SW 1271 (cell line): Measurements from ENCODE around the gene PCGF5.
"Not testable (repeated sequence)": the region's sequence is repeated elsewhere in the genome, so short reads cannot be mapped to it uniquely, and the experiment has no call there.

ENCODE experiments used
- DNase-seq, 2 experiments: peaks; one replicate each; lab custom pipeline; 2025; lab: John Stamatoyannopoulos, UW

Gene PCGF5

DNA sequence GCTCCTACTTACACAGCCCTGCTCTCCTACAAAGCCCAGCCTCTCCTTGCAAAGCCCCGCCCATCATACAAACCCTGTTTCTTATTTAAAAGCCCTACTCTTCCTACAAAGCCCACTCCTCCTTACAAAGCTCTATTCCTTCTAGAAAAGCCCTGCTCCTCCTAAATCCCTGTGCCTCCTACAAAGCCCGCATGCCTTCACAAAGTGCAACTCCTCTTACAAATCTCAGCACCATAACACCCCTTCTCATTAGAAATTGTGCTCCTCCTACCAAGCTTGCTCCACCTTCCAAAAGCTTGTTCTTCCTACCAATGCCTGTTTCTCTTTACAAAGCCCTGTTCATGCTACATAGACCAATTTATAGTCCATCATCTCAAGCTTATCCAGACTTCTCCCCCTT lies 66.1 kb downstream of the PCGF5 start:
- DNase-seq: no peak

DNA sequence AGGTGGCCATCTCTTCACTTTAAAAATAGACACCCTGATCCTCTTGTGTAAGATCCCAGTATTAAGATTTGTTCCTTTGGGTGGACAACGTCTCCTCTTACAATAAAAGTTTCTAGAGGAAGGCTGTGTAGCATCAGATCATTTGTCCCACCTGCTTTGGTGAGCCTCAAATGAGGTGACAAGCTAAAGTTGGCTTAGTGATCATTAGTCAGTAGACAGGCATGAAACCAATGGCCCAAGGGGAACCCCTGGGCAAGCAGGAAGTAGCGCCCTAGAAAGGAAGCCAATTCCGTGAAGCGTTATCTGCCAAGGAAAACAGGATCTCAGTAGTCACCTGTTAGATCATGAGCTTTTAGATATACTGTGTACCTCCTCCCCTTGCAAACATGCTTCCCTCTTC lies 66.8 kb downstream of the PCGF5 start:
- DNase-seq: no peak

DNA sequence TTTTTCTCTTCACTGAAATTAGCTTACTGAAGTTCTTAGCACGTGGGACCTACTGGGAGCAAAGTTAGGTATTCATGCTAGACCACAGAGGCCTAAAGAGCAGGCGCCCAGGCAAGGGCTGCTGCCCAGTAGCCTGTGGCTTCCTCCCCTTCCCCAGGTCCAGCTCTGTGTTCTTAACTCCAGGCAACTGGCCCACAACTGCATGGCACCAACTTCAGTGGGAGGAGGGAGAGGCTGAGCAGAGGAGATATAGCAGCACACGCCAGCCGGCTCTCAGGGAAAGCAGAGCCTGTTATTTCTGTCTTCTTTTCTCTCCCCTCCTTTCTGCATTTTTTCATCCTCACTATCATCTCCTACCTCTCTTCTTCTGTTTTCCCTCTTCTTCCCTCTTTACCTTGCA lies 67.4 kb downstream of the PCGF5 start:
- DNase-seq: no peak

DNA sequence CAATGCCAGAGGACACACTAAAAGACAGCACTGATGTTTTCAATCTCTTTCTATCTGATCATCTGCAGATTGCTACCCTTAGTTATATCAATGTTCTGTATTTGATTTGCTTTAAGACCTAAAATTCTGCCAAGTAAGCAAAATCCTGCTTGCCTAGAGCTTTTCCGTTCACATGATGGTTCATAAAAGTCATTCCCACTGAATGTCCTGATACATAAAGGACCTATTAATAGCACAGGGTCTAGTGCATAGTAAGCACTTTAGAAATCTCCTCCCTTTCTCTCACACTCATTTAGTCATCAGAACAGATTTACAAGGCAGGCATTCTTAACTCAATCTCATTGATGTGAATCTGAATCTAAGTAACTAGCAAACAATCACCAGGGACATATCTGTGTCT lies 68.8 kb downstream of the PCGF5 start:
- DNase-seq: no peak

DNA sequence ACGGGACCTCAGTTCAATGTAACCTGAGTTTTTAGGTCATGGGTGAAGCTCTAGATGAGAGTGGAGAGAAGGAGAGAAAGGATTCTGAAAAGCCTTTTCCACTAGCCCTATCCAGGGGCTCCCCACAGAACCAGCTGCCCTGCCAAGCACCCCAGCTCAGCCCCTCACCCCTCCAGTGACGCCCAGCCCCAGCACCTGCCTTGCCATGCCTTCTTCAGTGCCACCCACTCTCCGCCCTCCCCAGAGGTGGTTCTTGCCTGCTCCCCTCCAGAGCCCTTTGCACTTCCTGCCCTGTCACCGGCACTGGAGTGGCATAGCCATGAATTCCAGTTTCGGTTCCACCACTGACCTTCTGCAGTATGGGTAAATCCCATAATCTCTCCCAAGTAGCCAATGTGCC lies 70.1 kb downstream of the PCGF5 start:
- DNase-seq: no peak

DNA sequence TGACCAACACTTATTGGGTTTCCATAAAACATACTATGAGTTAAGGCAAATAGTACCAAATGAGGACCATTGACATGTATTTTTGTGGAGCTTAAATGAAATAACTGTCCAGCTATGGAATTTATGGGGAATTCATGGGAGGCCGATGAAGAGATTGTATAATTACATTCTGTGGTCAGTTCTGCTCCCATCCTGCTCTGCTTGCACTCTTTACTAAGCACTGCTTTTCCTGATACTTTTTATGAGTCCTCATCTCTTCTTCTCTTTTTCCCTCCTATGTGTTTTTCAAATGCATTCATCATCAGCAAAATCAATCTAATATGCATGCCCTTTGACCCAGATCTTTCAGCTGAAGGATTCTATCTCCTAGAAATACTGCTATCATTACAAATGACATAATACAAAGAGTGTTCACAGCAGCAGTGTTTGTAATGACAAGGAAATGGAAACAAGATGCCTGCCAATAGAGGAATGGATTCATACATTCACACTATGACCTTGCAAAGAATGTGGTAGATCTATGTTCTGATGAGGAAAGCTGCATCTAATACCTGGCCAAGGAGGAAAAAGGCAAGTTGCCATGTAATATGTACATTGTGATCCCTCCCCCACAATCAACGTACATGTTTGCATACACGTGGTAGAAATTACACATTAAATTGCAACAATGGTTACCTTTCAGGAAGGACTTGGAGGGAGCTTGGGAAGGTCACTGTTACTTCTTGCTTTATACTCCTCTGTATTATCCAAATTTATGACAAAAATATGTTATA lies 73.9 kb downstream of the PCGF5 start:
- no peak for DNase-seq

DNA sequence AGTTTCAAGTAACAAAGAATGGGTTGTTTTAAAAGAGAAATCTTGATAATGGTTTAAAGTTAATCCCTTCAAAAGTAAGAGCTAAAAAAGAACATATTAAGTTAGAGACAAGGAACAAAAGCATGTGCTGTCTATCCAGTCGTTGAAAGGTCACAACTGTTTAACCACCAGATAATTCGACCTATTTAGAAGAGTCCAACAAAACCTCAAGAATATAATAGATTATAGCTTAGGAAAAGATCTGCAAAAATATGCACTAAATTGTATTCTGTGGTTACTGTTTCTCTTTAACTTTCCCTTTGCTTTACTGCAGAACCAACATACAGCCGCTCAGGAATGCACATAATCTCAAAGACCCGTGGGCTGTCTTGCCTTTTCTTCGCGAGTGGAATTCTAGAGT lies 74.9 kb downstream of the PCGF5 start:
- no peak for DNase-seq

DNA sequence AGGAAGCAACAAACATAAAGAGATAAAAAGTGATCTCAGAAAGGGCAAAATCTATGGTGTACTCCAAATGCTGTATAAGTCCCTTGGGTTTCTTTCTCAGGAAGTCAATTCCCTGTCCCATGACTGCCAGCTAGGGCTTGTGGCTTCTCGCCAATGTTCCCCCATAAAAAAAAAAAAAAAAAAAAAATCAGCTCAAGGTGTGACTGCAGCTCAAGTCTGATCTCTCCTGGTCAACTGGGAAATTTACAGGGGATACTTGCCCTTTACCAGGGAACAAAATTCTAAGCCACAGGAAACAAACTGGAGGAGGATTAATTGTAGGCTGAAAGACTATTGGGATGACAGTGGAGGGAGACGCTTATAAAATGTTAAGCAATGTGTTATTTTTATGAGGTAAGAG lies 76.0 kb downstream of the PCGF5 start:
- peak in 1 of 2 experiments; percentile 33 for DNase-seq

DNA sequence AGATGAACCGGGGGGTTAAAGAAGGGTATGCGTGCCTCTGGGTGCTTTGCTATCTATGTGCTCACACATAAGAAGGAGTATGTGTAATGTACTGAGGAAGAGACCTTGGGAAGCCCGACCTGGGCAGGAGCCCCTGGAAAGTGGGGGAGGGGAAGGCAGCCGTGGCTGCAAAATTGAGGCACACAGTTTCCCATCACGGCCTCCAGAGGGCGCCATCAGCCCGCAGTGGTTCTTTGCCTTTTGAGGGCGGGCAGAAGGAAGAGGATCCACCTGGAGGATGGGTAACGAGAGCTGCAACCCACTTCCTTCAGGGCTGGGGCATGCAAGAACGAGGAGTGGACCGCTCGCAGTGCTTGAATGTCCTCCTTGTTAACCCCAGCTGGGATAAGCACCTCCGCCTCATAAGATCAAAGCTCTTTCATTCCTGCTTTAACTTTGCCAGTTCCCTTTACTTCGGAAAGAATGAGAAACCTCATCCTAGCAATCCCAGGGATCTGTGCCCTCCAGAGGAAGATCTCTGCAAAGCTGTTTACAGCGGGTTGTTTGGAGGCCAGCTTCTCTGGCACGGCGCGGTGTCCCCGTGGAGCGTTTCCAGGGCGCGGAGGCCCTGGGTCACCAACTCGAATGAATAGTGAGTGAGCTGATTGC lies 77.9 kb downstream of the PCGF5 start:
- DNase-seq: peak; percentile 8 to 55

DNA sequence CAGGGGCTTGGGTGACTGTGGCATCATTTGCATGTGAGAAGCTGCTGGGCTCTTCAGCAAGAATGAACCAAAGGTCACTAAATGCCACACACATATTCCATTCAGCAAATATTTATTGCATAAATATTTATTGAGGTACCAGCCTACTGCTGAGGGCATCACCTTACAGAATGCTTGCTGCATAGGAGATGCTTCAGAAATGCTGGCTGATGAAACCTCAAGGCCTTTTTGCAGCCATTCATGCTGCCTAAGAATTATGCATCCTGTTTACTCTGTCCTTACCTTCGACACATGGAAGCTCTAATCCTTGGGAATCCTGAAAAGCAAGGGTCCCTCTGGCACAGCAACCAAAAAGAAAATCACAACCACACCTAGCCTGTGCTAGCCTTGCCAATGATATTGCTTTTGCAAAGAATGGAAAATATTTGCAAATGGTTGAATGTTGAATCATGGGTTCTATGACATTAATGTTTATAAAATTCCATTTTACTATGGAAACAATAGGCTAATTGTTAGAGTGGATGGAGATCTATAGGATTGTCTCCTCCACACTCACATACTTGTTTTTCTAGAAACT lies 79.6 kb downstream of the PCGF5 start:
- DNase-seq: no peak

DNA sequence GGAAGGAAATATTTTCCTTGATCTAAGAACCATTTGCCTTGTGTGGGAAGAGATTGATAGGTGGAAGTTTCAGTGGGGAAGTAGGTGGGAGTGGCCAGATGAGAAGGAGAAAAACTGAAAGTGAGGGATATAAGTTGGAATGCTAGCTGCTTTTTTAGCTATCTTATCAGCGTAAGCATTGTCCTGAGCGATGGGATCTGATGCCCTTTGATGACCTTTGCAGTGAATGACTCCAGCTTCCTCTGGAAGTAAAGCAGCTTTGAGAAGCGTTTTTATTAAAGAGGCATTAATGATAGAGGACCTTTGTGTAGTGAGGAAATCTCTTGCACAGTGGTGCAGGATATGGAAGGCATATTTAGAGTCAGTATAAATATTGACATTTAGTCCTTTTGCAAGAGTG lies 82.5 kb downstream of the PCGF5 start:
- DNase-seq: not testable (repeated sequence)

DNA sequence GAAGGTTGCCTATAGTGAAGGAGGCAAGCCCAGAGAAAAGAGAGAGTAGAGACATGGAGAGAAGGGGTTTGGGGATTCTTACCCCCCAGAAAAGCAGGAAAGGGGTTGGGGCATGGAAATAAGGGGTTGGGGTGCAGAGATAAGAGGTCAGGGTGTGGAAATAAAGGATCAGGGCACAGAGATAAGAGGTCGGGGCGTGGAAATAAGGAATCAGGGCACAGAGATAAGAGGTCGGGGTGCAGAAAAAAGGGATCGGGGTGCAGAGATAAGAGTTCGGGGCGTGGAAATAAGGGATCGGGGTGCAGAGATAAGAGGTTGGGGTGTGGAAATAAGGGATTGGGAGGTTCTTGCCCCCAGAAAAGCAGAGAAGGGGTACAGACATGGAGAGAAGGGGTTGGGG lies 85.5 kb downstream of the PCGF5 start:
- DNase-seq: not testable (repeated sequence)

DNA sequence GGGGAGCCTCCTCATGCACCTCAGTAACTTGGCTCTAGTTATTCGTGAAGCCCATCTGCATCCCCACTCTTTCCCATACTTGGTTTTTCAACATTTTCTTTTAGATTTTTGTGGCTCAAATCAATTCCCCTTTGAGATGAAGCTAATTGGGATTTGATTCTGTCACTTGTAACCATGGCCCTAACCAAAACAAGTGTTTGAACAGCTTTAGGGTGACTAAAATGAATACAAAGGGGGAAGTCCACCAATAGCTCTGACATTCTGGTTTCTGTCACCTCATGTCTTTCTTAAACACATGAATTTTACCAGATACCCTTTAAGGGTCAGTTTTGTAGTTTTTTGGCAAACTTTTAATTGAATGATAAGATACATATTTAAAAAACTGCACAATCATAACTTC lies 87.0 kb downstream of the PCGF5 start:
- no peak for DNase-seq

DNA sequence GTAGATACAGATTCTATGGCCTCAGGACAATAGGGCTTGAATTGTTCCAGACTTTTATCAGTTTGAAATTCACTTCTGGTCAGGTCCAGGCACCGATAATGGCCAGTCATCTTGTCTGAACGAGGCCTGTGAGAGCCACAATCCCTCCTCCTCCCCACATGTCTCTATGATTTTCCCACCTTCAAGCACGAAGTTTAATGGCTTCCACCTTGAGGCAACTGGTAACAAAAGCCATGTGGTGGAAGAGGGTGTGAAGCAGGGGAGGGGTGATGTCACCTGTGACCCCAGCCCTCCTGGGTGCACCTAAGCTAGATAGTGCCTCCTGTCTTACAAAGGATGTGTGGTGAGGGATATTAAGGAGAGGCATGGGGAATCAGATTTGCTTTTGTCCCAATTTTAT lies 89.2 kb downstream of the PCGF5 start:
- no peak for DNase-seq

DNA sequence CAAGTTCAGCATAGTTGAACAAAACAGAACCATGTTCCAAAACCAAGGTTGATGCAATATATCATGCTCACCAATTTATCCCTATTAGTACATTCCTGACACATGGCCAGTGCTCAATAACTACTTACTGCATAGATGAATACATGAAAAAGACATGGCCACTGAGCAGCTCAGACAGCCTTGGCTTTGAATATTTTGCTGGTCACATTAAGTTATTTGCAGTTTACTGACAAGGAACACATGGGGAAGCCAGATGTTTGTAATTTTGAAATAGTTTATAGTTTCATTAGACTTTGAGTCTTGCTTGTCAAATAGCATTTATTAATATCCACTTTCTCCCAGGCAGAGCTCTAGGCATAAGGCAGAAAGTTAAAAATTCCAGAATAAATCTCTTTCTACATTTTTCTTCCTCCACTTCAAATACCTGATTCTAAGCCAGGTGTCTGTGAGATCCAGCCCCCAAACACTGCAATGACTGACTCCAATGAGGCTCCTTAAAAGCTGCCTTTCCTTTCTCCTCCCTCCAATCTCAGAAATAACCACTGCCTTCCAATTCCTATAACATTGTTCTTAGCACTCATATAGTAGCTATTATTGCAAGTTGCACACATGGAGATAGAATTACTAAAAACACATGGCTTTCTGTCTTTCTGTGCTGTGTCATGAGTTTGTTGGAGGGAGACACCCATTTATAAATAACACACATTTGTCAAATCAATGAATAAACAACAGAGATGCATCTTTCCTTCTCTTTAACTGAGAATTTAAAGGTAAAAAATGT lies 91.3 kb downstream of the PCGF5 start:
- DNase-seq: no peak

DNA sequence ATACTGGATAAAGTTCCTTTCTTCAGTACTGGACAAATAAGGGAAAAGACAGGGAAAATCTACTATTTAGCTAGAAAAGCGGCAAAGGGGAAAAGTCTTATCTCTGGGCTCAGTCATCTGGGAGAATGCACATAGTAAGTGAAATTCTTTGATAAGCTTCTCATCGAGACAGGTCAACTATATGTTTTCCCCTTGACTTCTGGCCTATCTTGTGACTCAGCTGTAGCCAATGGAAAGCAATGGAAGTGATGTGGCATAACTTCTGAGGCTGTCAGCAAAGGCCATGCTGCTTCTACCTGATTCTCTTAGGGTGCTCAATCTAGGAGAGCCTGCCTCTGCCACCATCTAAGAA lies 91.9 kb downstream of the PCGF5 start:
- no peak for DNase-seq

DNA sequence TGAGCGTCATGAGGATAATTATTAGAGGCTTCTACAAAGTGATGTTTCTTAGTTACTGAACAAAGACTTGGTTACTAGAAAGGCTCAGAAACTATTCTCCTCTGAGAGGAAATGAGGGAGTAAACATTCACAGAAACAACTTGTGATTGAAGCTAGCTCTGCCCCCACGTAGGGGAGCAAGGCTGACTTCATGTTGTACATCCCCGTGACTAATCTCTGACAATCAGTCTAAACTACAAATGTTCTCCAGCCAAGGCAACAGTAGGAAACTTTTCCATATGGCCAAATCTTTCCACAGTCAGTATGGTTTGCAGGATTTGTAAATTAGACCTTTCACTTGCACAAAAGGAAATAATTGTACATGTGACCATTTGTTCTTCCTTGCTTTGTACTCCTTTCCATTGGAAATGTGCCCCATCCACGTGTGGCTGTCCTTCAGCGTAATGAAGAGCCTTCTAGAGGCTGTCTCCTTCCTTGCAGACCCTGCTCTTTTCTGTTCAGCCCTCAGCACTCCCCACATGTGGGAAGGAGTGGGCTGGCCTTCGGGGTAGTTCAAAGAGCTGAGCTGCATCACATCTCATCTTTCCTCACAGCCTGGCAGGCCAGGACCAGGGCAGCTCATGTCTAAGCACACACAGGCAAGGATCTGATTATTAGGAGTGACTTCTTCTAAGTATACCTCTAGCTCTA lies 93.5 kb downstream of the PCGF5 start:
- DNase-seq: no peak

DNA sequence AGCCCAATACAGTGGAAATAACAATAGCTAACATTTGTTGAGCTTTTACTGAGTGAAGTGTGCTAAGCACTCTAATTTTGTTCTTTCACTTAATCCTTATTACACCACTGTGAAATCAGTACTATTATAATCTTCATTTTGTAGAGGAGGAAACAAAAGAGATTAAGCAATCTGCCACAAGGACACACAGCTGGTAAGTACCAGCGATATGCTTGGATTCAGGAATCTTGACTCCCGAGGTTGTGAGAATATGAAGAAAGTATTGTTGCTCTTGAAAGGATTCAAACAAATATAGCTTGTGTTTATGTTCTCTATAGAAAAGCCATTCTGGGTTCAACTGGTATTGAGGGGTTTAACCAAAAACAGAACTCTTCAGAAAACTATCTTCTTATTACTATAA lies 96.0 kb downstream of the PCGF5 start:
- DNase-seq: no peak

DNA sequence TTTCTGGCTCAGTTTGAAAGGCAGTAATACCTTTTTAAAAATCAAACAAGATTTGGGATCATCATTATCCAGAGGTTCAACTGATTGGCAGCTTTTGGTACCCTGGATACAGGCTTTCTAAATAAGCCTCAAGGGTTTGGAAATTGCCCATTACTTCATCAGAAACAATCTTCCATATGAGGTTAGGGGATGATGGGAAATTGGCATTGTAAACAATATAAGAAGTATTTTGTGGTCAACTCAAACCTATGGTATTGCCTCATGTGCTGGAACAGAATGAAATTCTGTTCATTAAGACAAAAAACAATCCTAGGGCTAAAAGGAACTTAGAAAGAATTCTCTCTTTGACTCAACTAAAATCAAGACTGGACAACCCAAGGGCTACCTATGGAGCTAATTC lies 97.1 kb downstream of the PCGF5 start:
- no peak for DNase-seq

DNA sequence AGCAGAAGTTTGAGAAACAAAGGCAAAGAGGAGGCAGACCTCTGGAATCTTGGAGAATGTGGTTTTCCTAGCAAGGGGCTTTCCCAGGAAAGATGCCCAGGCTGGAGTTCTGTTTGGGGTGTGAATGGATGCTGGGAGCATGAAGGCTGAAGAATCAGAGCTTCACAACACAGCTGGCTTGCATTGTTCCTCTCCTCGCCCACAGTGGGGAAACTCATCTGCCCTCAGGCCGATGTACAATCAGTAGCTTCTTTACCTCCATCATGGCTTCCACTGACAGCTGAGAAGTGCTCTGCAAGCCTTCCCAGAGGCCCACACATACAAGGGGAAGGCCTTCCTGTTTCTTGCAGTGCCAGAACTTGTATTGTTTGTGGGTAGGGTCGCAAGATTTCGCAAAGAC lies 98.9 kb downstream of the PCGF5 start:
- DNase-seq: no peak

DNA sequence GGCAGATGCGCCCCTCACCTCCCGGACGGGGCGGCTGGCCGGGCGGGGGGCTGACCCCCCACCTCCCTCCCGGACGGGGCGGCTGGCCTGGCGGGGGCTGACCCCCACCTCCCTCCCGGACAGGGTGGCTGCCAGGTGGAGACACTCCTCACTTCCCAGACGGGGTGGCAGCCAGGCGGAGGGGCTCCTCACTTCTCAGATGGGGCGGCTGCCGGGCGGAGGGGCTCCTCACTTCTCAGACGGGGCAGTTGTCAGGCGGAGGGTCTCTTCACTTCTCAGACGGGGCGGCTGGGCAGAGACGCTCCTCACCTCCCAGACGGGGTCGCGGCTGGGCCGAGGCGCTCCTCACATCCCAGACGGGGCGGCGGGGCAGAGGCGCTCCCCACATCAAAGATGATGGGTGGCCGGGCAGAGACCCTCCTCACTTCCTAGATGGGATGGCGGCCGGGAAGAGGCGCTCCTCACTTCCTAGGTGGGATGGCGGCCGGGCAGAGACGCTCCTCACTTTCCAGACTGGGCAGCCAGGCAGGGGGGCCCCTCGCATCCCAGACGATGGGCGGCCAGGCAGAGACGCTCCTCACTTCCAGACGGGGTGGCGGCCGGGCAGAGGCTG lies 102.9 kb downstream of the PCGF5 start:
- not testable (repeated sequence) for DNase-seq
